GM19438 (cell line): Measurements from ENCODE around the gene SHLD2.
"Not testable (repeated sequence)": the region's sequence is repeated elsewhere in the genome, so short reads cannot be mapped to it uniquely, and the experiment has no call there.

Experiments used
- ATAC-seq: cut with Tn5 transposase; IDR thresholded peaks from one replicate; pipeline ENCODE4 v1.9.1; 2021; ENCODE audit warnings: low read depth; ENCODE audit not compliant: unreplicated experiment

Gene SHLD2, protein sequence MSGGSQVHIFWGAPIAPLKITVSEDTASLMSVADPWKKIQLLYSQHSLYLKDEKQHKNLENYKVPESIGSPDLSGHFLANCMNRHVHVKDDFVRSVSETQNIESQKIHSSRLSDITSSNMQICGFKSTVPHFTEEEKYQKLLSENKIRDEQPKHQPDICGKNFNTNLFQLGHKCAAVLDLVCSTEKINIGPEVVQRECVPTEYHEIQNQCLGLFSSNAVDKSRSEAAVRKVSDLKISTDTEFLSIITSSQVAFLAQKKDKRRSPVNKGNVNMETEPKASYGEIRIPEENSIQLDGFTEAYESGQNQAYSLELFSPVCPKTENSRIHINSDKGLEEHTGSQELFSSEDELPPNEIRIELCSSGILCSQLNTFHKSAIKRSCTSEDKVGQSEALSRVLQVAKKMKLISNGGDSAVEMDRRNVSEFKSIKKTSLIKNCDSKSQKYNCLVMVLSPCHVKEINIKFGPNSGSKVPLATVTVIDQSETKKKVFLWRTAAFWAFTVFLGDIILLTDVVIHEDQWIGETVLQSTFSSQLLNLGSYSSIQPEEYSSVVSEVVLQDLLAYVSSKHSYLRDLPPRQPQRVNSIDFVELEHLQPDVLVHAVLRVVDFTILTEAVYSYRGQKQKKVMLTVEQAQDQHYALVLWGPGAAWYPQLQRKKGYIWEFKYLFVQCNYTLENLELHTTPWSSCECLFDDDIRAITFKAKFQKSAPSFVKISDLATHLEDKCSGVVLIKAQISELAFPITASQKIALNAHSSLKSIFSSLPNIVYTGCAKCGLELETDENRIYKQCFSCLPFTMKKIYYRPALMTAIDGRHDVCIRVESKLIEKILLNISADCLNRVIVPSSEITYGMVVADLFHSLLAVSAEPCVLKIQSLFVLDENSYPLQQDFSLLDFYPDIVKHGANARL

DNA sequence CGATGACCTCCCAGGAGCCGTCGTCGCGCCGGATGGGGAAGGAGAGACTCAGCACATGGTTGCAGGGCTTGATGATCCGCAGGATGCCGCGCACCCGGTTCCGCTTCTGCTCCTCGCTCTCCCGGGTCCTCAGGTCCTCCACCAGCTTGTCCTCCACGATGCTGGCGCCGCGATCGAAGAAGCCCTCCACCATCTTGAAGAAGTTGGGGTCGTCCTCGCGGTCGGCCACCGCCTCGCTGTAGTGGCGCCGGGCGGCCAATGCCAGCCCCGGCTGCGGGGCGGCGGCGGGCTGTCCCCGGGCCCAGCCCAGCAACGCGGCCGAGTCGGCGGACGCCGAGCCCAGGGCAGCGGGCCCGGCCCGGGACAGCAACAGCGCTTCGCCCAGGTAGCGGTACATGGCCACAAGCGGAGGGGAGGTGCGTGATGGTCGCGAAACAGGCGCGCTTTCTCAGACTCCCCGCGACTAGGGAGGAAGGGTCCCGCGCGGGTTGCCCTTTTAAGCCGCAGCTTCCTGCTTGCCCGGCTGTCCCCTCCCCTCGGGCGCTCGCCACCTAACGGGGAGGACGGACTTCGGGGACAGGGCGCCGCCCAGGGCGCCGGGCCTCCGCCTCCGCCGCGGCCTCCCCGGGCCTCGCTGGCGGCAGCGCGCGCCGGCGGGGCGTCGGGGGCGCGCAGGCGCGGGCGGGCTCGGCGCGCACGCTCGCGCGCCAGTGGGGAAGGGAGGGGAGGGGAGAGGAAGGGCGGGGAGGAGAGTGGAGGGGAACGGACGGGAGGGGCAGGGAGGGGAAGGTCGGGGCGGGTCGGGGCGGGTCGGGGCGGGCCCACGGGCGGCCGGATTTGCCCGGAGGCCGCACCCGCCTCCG, at the start of gene SHLD2, which contains the start of gene GLUD1:
Gene SHLD2, plus strand, starts transcription at position 834 of the 863 bp plus-strand sequence. CDS start 56,149 bp downstream, outside the sequence.
Gene GLUD1, minus strand, starts transcription at position 471 of the 863 bp plus-strand sequence. Its CDS starts 74 bp downstream, at position 397.
- peak; percentile 55 for ATAC-seq

DNA sequence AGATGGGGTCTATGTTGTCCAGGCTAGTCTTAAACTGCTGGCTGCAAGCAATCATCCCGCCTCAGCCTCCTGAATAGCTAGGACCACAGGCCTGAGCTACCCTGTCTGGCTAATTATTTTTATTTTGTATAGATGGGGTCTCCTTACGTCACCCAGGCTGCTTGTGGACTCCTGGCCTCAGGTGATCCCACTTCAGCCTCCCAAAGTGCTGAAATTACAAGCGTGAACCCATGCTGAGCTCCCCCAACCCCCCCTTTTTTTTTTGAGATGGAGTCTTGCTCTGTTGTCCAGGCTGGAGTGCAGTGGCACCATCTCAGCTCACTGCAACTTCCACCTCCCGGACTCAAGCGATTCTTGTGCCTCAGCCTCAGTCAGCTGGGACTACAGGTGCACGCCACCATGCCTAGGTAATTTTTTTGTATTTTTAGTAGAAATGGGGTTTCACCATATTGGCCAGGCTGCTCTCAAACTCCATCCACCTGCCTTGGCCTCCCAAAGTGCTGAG, 49.5 kb upstream of the SHLD2 start:
- ATAC-seq: no peak

DNA sequence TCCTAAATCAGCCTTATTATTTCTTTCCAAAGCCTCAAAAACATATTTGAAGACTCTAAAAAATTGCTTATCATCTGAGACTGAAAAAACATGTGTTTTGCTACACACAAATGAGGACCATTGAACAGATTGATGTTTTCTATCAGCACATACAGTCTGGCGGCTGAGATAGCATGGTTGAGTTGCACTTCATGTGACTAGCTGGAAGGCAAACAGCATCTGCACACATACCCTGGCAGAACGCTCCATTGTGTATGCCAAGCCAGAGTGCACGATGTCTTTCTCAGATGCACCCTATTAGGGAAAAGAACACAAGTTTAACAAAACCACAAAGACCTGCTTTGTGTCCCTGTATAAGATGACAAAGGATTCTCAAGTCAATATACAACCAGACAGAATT, 41.9 kb upstream of the SHLD2 start:
- ATAC-seq: no peak

DNA sequence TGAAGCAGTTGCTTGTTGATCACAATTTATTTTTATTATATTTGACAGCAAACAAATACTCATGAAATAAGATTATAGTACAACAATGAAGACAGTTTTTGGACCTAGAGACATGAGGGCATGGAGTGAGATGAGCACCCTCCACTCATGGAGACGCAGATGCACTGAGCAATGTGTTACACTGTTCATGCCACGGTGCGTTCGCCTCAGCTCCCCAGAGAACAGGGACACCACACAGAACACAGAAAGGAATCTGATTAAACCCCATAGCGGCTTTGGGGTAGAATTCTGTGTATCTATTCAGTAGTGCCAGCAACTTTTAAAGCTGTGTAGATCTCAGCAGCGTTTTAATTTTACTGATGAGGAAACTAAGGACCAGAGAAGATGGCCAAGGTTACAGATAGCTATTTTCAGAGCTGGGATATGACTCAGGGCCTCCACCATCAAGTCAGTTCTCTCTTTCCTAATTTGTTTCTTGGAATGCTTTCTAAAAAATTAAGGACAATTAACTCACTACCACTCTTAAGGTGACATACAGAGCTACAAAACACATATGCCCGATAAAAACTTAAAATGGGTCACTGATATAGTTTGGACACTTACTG, 41.3 kb upstream of the SHLD2 start:
- ATAC-seq: no peak

DNA sequence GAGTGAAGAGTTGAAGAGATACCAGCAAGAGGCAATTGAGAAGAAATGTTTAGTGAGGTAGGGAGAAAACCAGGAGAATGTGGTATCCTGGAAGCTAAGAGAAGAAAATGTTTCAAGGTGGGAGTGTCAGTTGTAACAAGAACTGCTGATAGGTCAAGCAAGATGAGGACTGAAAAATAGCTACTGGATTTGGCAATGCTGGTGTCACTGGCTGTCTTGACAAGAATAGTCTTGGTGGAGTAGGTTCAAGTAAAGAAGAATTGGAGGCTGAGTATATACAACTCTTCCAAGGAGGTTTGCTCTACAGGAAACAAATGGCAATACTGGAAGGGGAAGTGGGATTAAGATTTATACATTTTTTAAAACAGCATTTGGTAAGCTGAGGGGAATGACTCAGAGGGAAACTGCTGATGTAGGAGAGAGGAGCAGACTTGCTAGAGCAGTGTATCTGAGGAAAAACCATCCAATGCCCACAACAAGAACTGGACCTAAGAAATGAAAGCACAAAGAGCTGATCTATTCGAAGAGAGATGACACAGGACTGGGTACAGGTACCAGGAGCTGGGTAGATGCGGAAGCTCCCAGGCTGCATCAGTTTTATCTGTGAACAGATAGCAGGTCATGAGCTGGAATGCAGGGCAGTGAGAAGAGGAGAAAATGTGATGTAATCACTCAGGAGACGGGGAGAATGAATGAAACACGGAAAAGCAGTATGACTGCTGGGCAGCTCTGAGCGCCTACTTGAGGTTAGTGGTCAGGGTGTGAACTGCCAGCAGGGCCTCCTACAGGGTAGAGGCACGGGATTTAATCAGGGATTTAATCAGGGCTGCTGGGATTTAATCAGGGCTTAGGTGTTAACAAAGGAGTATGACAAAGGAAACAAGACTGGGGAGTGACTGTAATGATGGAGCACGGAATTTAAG, 40.4 kb upstream of the SHLD2 start:
- ATAC-seq: no peak

DNA sequence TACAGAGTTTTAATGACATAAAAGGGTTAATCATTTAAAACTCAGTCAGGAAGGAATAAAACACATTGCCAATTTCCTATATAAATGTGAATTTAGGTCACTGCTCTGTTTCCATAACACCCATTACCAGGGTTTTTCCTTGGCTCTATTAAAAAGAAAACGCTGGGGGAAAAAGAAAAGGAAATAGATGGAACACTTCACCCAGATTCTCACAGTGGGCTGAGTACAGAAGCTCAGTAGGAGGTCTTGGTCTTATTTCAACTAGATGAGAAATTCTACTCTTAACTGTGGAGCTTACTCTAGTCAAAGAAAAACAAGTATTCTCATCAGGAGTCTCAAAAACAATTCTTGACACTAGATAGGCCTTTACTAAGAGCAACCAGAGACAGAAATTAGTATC, 36.8 kb upstream of the SHLD2 start:
- no peak for ATAC-seq

DNA sequence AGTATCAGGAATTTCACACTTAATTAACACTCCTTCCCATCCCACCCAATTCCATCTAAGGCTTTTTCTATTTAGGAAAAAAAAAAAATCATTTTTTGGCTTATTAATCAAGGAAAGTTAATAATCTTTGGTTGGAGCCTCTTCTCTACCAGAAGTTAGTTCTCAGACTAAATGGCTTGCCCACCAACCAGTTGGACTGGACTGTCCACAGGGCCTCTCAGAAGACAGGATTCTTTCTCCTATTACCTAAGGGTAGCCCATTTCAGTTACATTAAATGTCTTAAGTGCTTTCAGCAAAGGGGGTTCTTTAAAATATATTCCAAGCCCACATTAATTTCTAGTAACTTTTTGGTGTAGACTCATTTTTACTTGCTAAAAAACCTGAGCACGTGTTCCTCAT, 35.6 kb upstream of the SHLD2 start:
- no peak for ATAC-seq

DNA sequence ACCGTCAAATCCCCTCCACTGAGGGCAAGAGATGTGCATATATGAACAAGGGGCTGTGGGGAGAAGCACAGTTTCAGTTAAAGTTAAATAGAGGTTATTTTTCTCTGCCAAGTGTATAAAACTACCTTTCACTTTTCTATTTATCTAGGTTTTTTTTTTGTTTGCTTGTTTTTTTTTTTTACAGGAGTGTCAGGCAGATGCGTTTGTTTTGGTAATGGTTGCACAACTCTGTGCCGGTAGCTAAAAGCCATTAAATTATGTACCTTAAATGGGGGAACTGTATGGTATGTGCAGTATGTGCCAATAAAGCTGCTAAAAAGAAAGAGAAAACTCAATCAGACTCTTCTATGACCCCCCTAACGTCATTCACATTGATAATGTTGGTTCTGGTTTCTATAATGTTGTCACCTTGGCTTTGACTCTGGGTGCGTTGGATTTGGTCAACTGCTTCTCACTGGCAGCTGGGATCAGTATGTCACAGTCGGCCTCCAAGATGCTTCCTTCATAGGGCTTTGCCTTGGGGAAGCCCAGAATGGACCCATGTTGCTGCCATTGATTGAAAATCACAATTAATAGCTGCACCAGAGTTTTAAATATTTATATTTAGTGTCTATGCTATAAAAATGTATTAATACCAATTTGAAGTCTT, 34.6 kb upstream of the SHLD2 start:
- no peak for ATAC-seq

DNA sequence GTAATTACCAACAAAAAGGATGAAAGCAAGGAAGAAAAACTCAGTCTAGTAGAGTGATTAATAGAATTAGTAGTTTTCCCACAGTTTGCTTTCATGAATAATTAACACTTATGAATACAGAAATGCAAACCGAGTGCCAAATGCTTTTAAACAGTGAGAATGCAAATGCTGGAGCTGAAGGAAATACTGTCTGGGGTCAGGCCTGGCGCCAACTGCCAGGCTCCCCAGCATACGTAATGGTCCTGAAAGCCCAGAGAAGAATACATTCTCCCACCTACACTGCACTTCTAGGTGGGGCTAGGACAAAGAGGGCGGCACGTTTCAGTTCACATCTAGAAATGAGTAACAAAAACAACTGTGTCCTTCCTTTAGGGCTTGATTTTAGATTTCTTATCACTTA, 30.4 kb upstream of the SHLD2 start:
- no peak for ATAC-seq

DNA sequence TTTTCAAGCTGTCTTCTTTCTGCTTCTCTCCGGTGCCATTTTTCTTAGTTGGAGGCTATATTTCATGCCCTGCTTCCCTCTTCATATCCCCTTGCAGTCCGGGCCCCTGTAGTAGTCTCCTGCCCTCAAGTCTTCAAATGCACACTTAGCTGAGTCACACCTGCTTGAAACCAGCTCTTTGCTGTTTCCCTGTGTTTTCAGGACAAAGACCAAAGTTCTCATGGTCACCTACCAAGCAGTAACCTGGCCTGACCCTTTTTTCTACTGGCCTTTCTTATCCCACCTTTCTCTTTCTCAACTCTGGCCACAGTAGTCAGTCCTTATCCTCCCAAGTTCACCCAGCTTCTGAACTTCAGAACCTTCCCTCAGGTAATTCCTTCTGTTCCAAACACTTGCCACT, 28.8 kb upstream of the SHLD2 start:
- no peak for ATAC-seq

DNA sequence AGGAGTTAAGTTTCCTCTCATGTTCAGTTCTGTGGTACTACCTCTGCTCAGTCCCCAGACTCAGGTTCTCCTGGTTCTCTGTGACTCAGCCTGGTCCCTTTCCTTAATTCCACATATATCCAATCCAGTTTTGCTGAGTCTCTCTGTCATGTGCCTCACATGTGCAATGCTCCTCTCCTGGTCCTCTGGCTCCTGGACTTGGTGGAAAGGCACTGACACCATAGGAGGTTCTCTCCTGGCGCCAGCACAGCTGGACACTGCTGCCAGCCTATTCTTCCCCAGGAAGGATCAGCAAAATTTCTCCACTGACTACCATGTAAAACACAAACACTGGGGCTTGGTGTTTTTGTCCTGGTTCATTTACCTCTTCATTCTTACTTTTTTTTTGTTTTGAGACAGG, 28.1 kb upstream of the SHLD2 start:
- no peak for ATAC-seq

DNA sequence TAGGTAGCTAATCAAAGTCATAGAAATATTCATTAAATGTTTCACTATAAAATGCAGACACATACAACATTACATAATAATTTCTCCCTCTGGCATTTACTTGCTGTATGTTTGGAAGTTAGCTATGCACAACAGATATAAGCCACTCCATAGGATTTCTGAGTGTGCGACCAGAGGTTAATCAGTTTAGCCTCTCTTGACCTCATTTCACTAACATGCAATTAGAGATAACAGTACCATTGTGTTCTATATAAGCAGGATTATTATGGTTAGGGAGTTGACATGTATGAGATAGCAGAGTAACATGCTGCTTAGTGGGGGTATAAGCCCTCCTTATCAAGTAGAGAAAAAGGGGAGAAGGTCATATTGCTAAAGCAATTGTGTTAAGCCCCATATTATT, 26.7 kb upstream of the SHLD2 start:
- no peak for ATAC-seq

DNA sequence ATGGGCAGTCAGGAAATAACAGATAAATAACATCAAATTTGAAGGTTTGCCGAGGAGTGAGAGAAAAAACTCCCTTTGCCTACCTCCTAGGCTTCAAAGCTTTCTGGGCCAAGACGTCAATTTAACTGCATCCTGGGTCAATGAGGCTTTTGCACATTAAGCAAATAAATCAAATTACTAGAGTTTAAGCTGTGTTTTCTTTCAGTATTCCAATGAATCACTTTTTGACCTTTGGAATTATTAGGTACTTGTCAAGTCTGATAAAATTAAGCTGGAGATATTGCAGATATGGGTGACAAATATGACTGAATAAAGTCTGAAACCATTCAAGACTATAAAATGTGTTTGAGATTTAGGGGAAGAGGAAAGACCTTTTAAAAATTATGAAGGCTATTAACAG, 22.6 kb upstream of the SHLD2 start:
- no peak for ATAC-seq

DNA sequence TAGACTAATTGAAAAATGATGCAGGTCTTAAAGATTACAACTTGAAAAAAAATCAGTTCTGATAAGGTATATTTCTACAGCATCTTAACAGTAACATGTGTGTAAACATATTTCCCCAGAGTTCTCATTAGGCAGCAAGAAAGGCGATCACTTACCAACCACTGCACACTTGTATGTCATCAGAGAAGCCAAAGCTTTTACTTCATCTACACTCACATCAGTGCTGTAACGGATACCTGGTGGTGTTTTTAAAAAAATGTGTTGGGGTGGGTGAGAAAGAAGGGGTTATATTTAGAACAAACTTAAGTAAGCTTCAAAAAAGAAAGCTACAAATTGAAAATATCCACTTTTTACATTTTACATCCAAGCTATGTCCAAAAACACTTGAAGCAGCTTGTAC, 18.6 kb upstream of the SHLD2 start:
- not testable (repeated sequence) for ATAC-seq

DNA sequence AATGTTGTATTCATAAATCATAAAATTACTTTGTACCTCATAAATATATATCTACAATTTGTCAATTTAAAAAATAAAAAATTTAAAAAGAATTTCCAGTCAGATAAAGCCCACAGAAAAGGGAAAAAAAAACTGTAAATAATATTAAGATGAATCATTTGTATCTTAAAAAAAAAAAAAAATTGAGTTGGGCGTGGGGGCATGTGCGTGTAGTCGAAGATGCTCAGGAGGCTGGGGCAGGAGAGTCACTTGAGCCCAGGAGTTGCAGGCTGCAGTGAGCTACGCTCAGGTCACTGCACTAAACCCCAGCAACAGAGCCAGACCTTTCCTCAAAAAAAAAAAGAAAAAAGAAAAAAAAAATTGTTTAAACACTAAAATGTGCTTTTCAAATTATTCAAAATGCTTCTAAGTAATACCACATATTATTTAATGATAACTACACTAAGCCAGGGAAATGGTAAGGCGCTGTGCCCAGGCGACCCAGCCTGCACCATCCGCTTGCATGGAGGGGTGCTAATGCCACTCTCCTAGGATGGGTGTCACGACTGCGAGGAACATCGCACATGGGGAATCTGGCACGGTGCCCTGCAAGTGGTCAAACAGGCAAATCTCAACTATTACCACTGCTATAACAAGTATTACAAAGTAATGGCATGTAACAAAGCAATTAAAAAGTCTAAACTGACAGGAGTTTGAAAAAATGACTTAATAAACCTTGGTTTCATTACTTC, 15.7 kb upstream of the SHLD2 start:
- no peak for ATAC-seq

DNA sequence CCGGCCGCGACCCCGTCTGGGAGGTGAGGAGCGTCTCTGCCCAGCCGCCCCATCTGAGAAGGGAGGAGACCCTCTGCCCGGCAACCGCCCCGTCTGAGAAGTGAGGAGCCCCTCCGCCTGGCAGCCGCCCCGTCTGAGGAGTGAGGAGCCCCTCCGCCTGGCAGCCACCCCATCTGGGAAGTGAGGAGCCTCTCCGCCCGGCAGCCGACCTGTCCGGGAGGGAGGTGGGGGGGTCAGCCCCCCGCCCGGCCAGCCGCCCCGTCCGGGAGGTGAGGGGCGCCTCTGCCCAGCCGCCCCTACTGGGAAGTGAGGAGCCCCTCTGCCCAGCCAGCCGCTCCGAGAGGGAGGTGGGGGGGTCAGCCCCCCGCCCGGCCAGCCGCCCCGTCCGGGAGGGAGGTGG, 14.4 kb upstream of the SHLD2 start:
- not testable (repeated sequence) for ATAC-seq

DNA sequence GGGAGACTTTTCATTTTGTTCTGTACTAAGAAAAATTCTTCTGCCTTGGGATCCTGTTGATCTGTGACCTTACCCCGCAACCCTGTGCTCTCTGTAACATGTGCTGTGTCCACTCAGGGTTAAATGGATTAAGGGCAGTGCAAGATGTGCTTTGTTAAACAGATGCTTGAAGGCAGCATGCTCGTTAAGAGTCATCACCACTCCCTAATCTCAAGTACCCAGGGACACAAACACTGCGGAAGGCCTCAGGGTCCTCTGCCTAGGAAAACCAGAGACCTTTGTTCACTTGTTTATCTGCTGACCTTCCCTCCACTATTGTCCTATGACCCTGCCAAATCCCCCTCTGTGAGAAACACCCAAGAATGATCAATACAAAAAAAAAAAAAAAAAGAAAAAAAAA, 13.4 kb upstream of the SHLD2 start:
- not testable (repeated sequence) for ATAC-seq

DNA sequence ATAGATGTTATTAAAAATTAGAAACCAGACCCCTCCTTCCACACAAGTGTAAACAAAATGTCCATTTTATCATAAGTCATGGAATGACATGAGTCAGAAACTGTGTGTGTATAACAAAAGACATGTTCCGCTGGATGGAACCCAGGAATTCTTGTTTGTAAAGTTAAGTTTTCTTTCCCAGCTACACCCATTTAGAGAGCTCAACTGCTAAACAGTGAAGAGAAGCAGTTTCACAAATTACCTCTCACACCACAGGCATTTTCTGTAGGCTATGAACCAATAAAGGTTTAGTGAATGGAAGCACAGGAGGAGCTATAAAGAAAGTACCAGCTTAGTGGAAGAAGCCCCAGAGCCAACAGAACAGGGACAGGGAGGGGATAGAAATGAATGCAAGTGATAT, 12.8 kb upstream of the SHLD2 start:
- not testable (repeated sequence) for ATAC-seq
